Mammary epithelial cell (primary cell): ENCODE measurements around the gene ZNF324B.

Experiments
- EZH2 ChIP-seq: IDR thresholded peaks from 2 replicates; pipeline ENCODE4 v1.6.1; 2012; ENCODE audit warnings: low read length, inconsistent platforms, borderline replicate concordance
- TF ChIP-seq, protein P1 (sequence below), 2 donors: IDR thresholded peaks in 1 of 2; conservative IDR thresholded peaks in 1 of 2; 2 replicates each; pipeline ENCODE4 v1.5.1; 2011 to 2012; ENCODE audit warnings: inconsistent platforms in 2 of 2, low read length in 2 of 2, mild to moderate bottlenecking in 2 of 2, control low read depth in 1 of 2, low read depth in 1 of 2; ENCODE audit not compliant: insufficient read depth in 1 of 2; ENCODE audit errors: extremely low read depth in 1 of 2

DNA sequence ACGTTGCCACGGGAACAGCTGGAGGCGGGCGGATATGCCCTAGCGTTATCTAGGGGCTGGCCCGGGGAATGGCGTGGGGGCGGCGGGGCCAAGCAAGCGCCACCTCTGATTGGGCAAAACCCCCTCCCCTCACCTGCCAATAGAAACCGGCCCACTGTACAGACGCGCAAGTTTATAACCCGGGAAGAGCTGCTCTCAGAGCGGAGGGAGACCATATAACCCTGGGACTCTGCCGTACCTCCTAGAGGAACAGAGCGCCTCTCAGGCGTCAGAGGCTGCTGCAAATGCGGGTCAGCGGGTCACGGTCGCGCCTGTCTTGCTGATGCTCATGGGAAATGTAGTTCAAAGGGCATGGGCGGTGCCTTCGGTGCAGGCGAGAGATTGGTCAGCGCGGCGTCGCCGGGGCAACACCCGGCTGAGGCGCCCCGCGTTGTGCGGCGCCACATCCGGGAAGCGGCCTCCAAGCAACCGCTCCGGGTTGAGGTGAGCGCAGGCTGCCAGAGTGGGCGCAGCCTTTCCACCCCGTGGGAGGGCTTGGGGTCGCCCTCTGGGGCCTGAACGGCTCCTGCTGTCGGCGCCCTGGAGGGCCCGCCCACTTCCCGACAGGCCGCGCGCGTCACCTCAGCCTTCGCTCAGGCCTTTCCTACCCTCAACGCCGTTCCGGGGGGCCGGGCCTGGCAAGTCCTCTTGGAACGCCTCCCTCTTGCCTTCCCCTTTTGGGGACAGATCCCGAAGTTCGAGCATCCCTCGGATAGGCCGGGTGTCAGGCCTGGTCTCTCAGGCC is 24.5 kb downstream of the ZNF324B start, which contains the start of gene ZNF446:
- TF ChIP-seq, protein P1, sequence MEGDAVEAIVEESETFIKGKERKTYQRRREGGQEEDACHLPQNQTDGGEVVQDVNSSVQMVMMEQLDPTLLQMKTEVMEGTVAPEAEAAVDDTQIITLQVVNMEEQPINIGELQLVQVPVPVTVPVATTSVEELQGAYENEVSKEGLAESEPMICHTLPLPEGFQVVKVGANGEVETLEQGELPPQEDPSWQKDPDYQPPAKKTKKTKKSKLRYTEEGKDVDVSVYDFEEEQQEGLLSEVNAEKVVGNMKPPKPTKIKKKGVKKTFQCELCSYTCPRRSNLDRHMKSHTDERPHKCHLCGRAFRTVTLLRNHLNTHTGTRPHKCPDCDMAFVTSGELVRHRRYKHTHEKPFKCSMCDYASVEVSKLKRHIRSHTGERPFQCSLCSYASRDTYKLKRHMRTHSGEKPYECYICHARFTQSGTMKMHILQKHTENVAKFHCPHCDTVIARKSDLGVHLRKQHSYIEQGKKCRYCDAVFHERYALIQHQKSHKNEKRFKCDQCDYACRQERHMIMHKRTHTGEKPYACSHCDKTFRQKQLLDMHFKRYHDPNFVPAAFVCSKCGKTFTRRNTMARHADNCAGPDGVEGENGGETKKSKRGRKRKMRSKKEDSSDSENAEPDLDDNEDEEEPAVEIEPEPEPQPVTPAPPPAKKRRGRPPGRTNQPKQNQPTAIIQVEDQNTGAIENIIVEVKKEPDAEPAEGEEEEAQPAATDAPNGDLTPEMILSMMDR (conservative IDR thresholded peaks at IDR 0.05 in 1 of 2, IDR thresholded peaks at IDR 0.05 in 1 of 2; ENCODE audit: extremely low read depth in 1 of 2, insufficient read depth in 1 of 2, low read depth in 1 of 2, low read length in 2 of 2), result no peak
- TF ChIP-seq EZH2, result no peak
